ENCODE data around the gene KCNC4. TPM values are rescaled to one million over a fixed set of nuclear protein-coding genes. Genes with fewer than 3 reads are reported as not detected.

KCNC4 gene
- total and polyA plus RNA-seq, 2 experiments from 2014 or later, result 3.4 to 11.8 TPM

- Histone ChIP-seq H3K27ac (no peak overlapping the region), H3K27me3 (no peaks in the 10 kb centered on the region), H3K4me3 (no peak overlapping the region), H3K36me3 (no peaks in the 10 kb centered on the region), H3K9me3 (ENCODE audit: low read depth) (no peaks in the 10 kb centered on the region), H3K4me1 (ENCODE audit: low read depth) (no peaks in the 10 kb centered on the region)
- TF ChIP-seq, protein P1, sequence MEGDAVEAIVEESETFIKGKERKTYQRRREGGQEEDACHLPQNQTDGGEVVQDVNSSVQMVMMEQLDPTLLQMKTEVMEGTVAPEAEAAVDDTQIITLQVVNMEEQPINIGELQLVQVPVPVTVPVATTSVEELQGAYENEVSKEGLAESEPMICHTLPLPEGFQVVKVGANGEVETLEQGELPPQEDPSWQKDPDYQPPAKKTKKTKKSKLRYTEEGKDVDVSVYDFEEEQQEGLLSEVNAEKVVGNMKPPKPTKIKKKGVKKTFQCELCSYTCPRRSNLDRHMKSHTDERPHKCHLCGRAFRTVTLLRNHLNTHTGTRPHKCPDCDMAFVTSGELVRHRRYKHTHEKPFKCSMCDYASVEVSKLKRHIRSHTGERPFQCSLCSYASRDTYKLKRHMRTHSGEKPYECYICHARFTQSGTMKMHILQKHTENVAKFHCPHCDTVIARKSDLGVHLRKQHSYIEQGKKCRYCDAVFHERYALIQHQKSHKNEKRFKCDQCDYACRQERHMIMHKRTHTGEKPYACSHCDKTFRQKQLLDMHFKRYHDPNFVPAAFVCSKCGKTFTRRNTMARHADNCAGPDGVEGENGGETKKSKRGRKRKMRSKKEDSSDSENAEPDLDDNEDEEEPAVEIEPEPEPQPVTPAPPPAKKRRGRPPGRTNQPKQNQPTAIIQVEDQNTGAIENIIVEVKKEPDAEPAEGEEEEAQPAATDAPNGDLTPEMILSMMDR (IDR thresholded peaks at IDR 0.05; ENCODE audit: low read depth, low read length), result no peak
- no peak for DNase-seq (ENCODE audit: low read depth in 1 of 2, low spot score in 1 of 2)
Observed at GRCh38 chr1:110243574-110243973, 33.5 kb downstream of the KCNC4 start.

DNA sequence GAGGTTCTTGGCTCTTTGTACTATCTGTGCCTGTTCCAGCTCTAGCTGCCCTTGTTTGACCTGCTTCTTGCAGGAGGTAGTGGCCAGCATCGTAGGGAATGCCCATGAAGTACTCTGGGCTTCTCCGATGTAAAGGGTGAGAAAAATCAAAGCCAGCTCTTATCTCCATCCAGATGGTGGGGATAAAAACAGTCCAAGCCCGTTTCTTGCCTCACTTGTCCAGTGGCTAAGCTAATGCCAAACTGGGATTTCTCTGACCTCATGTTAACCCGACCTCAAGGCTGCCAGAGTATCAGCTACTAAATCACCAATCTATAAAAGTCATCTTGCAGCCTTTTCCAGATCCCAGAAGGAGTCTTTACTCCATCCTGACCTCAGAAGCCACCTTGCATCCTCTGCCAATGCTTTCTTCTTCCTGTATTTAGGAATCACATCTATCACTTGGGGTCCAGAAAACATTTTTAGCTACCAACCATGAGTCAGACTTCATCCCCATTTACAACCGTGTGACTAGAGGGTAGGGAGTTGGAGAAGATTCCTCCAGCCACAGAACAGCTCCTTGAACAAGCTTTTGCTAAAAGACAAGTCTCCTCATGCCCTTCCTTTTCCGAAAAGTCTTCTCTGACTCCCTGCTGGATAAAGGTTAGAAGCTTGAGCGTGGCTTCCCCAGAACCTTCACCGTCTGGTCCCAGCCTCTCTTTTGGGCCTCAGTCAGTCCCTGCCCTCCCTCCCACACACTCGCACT, 35.9 kb downstream of the KCNC4 start:
- TF ChIP-seq, protein P1 (IDR thresholded peaks at IDR 0.05; ENCODE audit: low read depth, low read length), result no peak

DNA sequence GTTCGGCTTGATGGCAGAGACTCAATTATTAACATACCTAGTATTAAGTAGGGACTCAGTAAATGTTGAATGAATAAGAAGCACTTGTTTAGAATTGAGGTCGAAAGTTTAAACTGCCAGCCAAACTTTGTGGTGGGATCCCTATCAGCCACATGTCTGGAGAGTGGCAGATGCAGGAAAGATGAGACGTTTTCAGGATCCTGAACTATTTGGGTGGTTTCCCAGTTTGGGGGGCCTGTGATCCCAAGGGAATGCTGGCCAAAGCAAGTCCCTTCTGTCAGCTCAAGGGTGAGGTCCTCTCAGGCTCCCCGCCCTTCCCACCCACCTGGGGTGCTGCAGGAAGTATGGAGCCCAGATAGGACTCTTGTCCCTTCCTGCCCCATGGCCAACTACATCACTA, 38.6 kb downstream of the KCNC4 start:
- Histone ChIP-seq H3K27ac (no peak overlapping the region), H3K9me3 (ENCODE audit: low read depth) (no peaks in the 10 kb centered on the region), H3K36me3 (no peaks in the 10 kb centered on the region), H3K27me3 (no peaks in the 10 kb centered on the region), H3K4me1 (ENCODE audit: low read depth) (no peaks in the 10 kb centered on the region), H3K4me3 (no peak overlapping the region)
- no peak for DNase-seq (ENCODE audit: low read depth in 1 of 2, low spot score in 1 of 2)
- TF ChIP-seq, protein P1 (IDR thresholded peaks at IDR 0.05; ENCODE audit: low read depth, low read length), result no peak

More for the DNA sequence above, 35.9 kb downstream of the KCNC4 start:
- Histone ChIP-seq H3K36me3 (no peaks in the 10 kb centered on the region), H3K27ac (no peak overlapping the region), H3K4me1 (ENCODE audit: low read depth) (no peaks in the 10 kb centered on the region), H3K9me3 (ENCODE audit: low read depth) (no peaks in the 10 kb centered on the region), H3K4me3 (no peak overlapping the region), H3K27me3 (no peaks in the 10 kb centered on the region)
- DNase-seq (ENCODE audit: low read depth in 1 of 2, low spot score in 1 of 2), result no peak

DNA sequence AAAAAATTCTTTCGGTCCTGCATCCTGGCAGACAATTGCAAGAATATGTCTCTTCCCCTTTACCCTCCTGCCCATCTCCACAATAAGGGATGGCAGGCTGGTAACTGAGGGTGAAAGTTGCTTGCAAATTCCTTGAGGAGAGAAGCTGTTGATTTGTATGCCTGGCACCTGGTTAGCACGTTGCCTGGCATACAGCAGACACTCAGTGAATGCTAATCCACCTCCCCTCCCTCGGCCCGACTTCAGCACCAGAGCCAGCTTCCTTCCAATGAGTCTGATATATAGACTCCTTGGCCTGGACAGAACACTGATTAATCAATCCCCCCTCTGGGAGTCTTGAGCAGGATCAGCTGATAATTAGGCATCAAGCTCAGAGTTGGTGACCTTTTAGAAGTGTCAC, 39.1 kb downstream of the KCNC4 start:
- H3K4me3 ChIP-seq, result no peak overlapping the region
- TF ChIP-seq, protein P1 (IDR thresholded peaks at IDR 0.05; ENCODE audit: low read depth, low read length), result no peak
- no peak overlapping the region for H3K27ac ChIP-seq
- H3K27me3 ChIP-seq, result no peaks in the 10 kb centered on the region
- no peaks in the 10 kb centered on the region for H3K9me3 ChIP-seq (ENCODE audit: low read depth)
- DNase-seq (ENCODE audit: low read depth in 1 of 2, low spot score in 1 of 2), result no peak
- no peaks in the 10 kb centered on the region for H3K36me3 ChIP-seq
- H3K4me1 ChIP-seq (ENCODE audit: low read depth), result no peaks in the 10 kb centered on the region

DNA sequence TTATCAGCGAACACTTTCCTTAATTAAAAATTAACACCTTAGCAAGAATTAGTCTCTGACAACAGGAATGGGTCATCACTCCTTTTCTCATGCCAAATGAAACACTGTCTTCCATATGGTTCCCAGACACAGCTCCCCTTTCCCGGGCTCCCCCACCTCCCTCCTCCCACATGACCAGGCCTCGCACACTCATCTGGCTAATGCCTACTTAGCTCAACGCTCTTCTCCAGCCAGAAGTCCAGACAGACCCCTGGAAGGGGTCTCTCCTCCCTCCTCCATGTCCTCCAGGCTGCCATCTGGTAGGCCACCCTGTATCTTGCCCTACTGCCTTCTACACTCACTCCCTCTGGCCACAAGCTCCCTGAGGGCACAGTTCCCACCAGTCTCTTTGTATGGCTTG, 39.9 kb downstream of the KCNC4 start:
- DNase-seq (ENCODE audit: low read depth in 1 of 2, low spot score in 1 of 2), result no peak
- Histone ChIP-seq H3K4me1 (ENCODE audit: low read depth) (no peaks in the 10 kb centered on the region), H3K9me3 (ENCODE audit: low read depth) (no peaks in the 10 kb centered on the region), H3K36me3 (no peaks in the 10 kb centered on the region), H3K4me3 (no peak overlapping the region), H3K27ac (no peak overlapping the region), H3K27me3 (no peaks in the 10 kb centered on the region)
- TF ChIP-seq, protein P1 (IDR thresholded peaks at IDR 0.05; ENCODE audit: low read depth, low read length), result no peak

Measured in cardiac muscle cell (in vitro differentiated cells and primary cell).